GM18520 (cell line): ENCODE measurements around the gene TK2.
"Not testable (repeated sequence)": the region's sequence is repeated elsewhere in the genome, so short reads cannot be mapped to it uniquely, and the experiment has no call there.

Source experiments
- ATAC-seq: cut with Tn5 transposase; IDR thresholded peaks from one replicate; pipeline ENCODE4 v1.9.1; 2021; ENCODE audit not compliant: unreplicated experiment

Gene TK2

DNA sequence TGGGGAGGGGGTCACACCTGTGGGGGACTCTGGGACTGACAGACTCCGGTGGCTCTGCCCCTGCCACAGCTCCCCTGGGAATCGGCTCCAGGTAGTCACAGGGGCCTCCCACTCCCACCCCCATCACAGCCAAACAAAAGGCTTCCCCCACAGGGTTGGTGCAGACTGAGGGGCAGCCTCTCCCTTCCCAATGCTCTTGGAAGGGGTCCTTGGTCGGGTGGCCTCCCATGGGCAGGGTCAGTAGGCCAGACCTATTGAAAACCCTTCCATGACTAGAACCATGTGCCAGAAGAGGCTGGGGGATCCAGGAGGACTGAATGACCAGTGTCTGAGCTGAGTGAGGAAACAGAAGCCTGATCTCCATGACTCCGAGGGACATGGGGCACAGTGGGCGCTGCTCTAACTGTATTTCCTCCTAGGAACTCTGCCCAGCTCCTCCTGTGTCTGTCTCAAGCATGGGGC, 28.6 kb downstream of the TK2 start:
- no peak for ATAC-seq

DNA sequence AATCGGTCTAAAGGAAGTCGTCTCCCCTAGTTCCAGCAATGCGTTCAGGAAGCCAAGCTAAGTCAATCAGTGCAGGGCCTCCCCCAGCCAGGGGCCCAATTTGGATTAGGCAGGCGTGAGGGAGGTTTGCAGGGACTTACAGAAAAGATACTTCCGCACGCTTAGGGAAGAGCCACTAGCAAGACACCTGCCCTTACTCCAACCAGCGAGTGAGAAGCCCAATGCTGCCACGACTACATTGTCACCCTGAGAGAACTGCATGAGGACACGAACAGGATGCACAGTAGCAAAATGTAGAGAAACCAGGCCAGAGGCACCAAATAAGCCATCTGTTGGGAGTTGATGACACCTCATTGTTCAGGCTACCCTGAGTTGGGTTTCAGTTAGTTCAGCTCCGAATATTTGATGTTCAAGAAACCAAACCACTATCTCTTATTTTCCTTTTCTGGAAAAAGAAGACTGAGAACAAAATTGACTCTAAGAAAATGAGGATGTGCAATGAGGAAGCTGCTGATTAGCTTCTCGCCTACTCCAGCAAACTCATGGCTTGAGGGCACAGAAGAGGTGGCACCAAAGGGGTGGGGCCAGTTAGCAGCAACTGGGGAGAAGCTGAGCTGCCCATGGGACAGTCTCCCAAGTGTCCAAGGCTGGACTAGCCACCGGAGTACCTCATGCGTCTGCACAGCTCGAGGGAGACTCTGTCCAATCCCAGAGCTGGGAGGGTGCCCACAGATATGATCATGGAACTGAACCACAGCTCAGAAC, 29.3 kb downstream of the TK2 start:
- no peak for ATAC-seq

DNA sequence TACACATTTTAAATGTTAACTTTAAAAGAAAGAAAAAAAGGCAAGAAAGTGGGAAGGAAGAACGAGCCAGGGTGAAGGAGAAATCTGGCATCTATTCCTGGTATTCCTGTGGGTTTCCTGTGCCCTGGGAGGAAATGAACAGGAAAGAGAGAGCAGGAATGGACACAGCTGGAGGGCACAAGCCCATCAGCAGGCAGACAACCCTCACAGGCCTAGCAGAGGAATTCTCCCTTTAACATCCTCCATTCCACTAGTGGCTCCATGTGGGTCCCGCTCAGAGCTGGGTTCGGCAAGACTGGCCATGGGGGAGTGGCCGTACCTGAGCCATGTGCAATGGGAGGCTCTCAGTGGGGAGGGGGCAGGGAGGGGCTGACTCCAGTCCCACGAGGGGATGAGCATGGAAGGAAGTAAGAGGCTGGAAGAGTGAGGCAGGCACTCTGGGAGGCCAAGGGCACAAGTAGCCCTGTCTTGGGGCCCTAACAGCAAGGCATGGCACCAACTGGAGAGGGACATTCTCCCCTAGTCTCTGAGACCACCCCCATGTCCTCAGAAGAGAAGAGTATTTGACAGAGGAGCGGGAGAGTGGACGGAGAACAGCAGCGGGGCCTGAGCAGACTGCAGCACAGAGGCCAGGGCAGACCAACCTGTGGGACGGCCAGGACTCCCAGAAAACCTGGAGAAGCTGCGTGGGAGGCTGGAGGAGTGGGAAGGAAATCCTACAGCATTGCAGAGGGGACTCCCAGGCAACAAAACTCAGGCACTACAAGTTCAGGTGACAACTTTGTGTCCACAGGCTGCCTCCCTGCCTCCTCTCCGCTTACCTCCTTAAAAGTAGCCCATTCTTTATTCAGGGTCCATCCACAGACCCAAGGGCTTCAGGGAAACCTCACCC, 30.2 kb downstream of the TK2 start:
- no peak for ATAC-seq

DNA sequence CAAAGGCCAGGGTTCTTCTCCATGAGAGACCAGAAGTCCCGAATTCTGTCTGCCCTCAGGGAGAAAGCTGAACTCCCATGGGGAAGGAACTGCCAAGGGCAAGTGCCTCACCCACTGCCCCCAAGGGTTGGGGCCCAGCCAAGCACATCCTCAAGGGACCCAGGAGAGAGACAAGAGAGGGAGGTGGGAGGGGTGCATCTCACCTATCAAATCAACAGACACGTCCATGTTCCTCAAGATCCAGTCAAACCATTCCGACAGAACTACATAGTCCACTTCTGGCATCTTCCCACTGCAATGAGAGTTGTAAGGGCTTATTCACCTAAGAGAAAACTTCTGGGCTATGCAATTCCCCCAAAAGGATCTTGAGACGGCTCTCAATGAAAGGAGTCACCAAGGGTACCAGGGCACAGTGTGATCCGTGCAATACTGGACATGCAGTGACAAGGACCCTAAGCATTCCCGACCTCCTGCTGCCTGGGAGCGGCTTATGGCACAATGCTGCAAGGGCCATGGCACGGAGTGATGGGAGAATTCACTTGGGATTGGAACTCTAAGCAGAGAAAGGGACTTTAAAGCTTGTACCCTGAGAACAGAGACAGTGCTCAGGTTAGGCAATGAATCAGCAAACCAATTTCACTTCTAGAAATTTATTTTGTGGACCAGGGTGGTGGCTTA, 32.2 kb downstream of the TK2 start:
- no peak for ATAC-seq

DNA sequence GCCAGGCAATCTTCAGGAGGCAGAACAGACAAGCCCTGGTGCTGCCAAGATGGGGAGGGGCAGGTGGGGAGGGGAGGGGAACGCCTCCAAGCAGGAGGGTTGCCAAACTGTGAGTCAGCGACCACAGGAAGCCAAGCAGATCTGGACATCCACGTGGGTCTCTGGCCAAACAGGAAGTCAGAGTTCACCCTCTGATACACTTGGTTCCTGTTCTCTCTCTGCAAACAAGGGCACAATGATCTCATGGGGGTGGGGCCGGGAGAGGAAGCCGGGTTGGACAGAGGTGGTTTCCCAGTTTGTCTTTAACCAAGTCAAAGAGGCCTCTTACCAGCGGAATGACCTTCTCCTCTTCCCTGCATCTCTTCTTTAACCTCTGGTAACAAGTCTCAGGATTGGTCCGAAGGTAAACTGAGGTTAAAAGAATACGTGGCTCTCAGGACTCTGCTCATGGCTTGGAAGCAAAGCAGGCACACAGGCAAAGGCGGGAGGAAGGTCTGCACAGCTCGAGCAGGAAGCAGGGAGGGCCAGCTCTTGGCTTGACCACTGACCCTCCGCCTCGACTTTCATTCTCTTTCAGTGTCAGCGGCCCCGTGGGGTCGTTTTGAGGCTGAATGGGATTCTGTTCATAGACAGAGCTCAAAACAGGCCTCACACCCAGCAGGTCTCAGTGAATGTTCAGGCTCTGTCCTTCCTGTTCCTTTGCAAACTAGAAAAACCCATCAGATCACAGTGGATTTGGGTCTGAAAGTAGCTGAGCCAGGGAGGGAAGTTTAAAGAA, 32.9 kb downstream of the TK2 start:
- peak; percentile 94 for ATAC-seq

DNA sequence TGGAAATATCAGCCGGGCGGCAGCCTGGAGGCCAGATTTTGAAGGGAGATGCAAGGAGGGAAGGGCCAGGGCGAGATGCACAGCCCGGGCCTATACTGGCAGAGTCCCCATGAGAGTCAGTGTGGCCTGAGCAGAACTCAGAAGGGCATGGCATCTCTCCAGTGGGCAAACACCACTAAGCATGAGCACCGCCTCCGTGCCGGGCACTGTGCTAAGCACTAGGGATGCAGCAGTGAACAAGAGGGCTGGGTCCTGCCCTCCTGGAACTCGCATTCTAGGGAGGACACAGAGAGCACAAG, 33.5 kb downstream of the TK2 start:
- ATAC-seq = peak; percentile 2

DNA sequence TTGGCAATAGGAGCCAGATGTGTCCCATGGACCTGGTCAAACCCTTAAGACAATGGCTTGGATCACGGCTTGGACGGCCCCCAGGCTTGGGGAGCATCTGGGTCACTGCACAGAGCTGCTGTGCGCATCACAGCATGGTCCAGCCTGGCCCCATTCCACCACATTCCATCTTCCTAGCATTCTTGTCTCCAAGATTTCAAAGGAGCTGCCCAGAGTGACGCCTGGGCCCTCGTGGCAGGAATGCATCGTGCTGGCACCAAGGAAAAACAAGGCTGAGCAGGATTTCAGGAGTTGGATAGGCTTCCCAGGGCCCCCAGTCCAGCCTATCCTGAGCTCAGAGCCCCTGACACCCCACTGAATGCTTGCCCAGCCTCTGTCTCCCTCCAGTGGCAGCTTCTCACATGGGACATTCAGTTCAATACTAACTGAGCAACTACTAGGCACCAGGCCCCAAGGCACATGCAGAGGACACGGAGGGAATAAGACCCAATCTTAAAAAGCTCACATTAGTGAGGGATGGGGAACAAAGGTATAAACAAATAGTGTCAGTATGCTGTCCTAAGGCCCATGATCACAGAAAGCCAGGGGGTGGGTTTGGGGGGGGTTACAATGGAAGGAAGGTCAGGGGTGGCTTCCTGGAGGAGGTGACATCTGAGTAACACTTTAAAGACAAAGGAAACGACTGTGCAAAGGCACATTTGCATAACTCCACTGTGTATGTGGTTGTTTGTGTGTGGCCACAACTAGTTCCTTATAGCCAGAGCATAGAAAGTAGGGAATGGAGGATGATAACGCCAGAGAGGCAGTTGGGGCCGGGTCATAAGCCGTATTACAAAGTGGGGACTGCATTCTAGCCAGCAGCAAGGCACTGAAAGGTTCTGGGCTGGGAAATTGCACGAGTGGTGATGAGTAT, 34.1 kb downstream of the TK2 start:
- no peak for ATAC-seq

DNA sequence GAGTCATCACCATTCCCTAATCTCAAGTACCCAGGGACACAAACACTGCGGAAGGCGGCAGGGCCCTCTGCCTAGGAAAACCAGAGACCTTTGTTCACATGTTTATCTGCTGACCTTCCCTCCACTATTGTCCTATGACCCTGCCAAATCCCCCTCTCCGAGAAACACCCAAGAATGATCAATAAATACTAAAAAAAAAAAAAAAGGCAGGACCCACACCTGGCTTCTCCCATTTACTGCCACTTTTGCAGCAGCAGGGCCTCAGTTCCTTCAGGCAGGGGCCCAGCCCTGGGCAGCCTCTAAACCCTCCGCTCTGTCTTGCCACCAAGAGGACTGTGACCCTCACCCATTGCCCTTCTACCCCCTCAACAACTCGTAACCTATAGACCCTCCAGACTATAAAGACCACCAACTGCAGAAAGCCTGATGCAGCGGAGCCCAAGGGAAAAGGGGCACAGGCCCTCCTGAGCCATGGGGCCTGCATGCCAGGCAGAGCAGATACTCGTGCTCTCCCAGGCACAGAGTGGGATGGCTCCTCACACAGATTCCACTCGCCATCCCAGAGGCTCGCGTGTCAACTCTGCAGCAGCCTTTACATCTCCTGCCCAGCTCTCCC, 34.8 kb downstream of the TK2 start:
- not testable (repeated sequence) for ATAC-seq

DNA sequence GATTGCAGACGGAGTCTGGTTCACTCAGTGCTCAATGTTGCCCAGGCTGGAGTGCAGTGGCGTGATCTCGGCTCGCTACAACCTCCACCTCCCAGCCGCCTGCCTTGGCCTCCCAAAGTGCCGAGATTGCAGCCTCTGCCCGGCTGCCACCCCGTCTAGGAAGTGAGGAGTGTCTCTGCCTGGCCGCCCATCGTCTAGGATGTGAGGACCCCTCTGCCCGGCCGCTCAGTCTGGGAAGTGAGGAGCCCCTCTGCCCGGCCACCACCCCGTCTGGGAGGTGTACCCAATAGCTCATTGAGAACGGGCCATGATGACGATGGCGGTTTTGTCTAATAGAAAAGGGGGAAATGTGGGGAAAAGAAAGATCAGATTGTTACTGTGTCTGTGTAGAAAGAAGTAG, 35.5 kb downstream of the TK2 start:
- ATAC-seq = not testable (repeated sequence)

DNA sequence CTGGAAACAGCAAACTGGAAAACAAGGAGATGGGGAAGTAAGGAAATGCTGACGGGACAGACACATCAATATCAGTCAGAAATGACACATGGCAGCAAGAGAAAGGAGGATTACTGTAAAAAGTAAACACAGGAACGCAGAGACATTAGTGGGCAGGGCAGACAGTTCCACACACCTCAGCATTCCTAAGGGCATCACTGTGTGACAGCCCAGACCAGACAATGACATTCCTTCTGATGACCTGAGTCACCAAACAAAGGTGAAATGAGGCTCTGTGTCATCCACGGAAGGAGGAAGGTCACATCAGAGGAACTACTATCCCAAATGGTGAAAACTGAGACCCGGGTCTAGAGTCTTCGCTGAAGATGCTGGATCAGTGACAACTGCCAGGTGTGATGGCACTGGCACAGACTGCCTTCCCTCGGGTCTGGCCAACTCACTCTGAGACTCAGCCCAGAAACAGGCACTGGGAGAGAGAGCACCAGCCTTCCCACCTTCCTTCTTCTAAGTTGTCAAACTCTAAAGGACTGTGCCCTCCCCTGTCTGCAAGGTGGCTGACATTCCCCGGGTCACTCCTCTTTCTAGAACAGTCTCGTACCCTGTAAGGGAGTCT, 36.7 kb downstream of the TK2 start:
- ATAC-seq = no peak

DNA sequence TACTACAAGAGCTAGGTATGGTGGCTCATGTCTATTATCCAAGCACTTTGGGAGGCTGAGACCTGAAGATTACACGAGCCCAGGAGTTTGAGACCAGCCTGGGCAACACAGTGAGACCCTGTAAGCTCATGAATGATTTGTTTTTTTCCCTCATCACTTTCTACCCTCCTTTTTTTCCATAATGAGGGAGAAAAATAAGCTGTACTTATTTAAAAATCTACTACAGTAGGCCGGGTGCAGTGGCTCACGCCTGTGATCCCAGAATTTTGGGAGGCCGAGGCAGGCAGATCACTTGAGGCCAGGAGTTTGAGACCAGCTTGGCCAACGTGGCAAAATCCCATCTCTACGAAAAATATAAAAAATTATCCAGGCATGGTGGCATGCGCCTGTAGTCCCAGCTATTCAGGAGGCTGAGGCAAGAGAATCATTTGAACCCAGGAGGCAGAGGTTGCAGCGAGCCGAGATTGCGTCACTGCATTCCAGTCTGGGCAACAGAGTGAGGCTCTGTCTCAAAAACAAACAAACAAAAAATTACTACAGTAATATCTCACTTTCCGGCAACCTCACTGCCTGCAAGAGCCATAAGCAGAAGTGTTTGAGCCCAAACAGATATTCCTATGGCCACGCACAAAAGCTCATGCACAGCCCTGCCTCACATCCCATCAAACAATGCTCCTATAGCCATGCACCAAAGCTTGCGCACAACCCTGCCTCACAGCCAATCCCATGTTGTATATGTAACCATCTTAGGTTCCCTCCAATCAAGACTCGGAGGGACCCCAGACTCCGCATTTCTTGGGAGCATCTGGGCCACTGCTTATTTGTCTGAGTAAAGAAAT, 37.4 kb downstream of the TK2 start:
- ATAC-seq = no peak

DNA sequence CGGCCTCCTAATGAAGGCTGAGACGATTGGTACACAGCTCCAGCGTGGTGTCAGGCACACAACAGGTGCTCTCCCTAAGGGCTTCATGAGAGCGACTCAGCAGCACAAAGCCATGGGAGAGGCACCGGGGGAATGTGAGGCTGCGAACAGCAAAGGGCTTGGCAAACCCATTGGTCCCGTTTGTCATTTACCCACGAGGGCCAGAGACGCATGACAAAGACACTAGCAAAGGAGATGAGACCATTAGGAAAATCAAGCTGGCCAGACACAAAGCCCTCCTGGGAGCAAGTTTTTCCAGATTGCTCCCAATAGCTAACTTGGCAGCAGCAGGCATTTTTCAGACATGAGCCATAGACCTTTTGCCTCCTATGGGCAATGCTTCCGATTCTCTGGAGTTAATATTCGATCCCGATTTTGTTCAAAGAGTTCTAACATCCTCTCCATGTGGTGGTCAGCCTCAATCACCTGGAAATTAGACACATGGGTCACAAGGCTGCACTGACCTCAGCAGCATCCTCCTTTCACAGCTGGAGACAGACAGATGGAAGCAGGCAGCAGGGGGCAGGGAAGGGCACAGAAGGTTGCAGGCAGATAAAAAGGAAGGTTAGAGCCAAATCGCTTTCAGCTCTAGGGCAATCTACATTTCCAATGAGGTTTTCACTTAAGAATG, 38.2 kb downstream of the TK2 start:
- no peak for ATAC-seq

DNA sequence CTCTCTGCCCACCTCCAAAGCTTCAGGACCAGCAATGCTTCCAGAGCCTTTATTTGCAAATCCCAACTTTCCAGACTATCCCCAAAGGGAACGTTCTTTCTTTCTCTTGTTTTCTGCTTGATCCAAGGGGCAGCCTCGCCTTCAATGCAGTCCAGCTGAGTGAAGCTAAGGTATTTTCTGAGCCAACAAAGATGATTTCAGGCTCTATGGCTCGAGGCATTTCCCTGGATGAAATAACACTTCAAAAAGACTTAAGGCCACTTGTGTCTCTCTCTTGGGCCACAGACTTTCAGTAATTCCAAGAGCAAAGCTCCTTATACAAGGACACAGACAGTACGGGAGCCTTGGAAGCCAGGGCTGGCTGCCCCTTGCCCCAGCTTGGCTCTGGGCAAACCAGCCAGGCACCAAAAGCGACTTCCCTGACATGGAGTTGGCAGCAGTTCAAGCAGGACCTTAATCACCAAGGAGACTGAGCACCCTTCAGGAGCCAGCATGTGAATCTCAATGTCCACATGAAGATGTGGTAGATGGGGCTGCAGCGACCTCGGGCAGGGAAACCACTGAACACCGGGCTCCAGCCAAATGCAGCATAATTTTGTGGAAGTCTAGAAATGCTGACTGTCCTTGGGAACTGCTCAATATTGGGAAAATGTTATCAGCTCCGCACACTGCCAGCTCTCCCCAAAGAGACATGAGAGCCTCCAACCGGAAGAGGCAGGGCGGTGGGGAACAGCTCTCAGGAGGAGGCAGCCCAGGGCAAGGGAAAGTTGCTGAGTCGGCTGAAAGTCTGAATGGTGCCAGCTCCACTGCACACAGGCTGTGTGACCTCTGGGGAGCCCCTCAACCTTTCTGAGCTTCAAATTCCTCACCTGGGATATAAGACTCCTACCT, 39.0 kb downstream of the TK2 start:
- ATAC-seq = no peak

DNA sequence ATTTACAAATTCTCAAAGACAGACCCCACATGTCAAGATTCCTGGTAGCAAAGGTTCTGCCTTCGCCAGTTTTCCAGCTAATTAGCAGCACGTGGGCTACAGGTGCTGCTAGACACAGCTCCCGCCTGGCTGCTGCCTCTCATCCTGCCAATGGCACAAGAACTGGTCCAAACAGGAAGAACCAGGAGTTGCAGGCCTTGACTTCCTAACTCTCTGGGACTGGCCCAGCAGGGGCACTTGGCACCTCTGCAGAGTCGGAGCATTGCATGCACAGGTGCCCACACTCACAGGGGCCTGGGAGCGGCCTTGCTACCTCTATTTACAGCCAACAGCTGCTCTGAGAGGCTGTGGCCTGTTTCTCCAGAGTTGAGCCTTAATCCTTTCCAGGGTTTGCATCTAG, 39.6 kb downstream of the TK2 start:
- no peak for ATAC-seq

DNA sequence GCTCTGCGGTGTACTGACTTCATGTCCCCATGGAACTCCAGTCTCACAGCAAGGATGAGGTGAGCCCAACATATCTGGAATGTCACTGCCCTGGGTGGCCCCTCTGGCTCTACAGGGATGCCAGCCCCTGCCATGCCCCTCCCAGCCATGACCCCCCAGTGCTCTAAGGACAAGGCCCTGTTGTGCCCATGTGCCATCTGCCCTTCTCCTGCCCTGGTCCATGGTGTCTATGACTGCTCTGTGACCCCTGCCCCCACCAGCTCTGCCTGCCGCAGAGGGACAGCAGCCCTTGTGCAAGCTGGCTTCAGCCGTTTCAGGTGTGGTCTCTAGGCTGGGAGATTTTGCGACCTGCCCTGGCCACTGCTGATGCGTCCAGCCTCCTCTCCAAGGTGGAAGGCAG, 40.3 kb downstream of the TK2 start:
- ATAC-seq = no peak

DNA sequence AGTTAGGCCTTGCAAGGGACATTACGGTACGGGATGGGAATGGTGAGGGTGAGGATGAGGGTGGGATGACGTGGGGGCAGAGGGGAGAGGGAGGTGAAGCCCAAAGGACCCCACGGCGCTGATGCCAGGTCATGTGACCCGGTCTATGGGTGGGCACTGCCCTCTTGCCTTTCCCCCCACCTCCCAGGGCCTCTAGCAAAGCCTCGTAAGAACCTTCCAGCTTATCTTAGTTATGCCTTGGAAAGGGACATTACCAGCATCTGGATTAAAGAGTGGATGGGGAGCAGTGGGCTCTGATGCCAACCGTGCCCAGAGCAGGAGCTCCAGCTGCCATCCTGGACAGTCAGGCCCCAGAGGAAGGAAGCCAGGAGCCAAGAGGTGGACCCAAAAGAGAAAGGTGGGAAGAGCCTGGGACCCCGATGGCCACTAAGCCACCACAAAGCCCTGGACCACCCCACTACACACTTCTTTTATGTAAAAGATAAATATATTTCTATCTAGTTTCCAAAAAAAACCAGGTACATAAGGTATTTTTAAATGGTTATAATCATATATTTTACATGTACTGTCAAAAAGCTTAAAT, 40.9 kb downstream of the TK2 start:
- no peak for ATAC-seq
